Measurements from ENCODE around the gene SP3. TPM values are rescaled to one million over a fixed set of nuclear protein-coding genes. Genes with fewer than 3 reads are reported as not detected.

The SP3 gene
- total RNA-seq: 10 to 100 TPM; 70.0 to 74.4 TPM

DNA sequence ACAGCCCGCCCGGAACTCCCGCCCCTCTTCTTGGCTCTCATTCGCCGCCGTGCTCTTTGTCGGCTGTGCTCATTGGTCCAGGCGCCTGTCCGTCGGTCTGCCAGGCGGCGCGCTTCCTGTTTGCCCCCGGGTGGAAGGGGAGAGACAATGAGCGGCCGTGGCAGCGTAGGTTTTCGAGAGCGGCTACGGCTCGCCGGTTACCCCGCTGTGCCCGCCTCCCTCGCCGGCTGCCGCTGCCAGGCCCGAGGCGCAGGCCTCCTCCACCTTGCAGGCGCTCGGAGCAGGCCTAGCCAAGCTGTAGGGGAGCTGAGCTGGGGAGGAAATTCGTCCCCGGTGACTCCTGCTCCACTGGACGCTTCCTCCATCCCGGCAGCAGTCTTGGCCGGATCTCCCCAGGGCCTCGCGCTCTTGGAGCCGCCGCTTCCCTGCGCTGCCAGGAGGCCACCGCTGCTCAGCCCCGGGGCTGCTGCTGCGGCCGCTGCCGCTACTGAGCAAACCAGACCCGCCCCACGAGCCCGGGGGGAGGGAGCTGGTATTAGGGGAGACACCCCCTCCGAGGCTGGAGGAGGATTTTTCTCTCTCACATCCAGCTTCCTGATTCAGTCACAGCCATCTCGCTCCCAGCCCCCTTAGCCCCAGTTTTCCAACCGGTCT lies at the start of gene SP3:
TSS of gene SP3 (minus strand) at position 2 of the 654 bp plus-strand sequence. CDS start 202 bp downstream, outside the sequence.
- no peaks in the 10 kb centered on the region for H3K27me3 ChIP-seq (replicated peaks; ENCODE audit: insufficient read depth)
- no peaks in the 10 kb centered on the region for H3K9me3 ChIP-seq

DNA sequence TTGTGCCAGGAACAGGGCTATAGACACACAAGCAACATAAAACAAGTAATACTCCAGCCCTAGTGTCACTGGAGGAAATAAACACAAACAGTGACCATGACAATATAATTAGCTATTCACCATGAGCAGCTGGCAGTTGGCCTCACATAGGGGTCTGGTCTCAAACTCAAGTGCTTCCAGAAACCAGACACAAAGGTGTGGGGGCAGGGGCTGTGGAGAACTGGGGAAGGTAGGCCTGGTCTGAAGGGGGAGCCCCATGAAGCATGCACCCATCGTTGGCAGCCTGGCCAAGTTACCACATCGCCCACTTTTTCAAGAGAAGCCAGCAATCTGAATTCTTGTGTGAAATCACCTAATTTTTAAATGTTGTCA lies 49.5 kb upstream of the SP3 start:
- Histone ChIP-seq H3K27ac (peak overlapping the region; percentile 17 to 23), H3K4me3 (no peak overlapping the region)

More for the DNA sequence above, at the start of gene SP3:
- H3K36me3 ChIP-seq: no peaks in the 10 kb centered on the region
- TF ChIP-seq, protein P1, sequence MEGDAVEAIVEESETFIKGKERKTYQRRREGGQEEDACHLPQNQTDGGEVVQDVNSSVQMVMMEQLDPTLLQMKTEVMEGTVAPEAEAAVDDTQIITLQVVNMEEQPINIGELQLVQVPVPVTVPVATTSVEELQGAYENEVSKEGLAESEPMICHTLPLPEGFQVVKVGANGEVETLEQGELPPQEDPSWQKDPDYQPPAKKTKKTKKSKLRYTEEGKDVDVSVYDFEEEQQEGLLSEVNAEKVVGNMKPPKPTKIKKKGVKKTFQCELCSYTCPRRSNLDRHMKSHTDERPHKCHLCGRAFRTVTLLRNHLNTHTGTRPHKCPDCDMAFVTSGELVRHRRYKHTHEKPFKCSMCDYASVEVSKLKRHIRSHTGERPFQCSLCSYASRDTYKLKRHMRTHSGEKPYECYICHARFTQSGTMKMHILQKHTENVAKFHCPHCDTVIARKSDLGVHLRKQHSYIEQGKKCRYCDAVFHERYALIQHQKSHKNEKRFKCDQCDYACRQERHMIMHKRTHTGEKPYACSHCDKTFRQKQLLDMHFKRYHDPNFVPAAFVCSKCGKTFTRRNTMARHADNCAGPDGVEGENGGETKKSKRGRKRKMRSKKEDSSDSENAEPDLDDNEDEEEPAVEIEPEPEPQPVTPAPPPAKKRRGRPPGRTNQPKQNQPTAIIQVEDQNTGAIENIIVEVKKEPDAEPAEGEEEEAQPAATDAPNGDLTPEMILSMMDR (IDR thresholded peaks at IDR 0.05): no peak
- DNase-seq (ENCODE audit: low spot score) (peak; percentile 91), ATAC-seq (ENCODE audit: insufficient number of reproducible peaks, low FRiP score, low read depth) (peak; percentile 87)
- H3K4me1 ChIP-seq (ENCODE audit: control insufficient read depth in 1 of 2, low read depth in 2 of 2): peaks cover 18 to 34% of the 10 kb centered on the region in 2 donors
- H3K27ac ChIP-seq: peak within 1 kb of the TSS; percentile 100
- peak within 1 kb of the TSS; percentile 99 for H3K4me3 ChIP-seq

DNA sequence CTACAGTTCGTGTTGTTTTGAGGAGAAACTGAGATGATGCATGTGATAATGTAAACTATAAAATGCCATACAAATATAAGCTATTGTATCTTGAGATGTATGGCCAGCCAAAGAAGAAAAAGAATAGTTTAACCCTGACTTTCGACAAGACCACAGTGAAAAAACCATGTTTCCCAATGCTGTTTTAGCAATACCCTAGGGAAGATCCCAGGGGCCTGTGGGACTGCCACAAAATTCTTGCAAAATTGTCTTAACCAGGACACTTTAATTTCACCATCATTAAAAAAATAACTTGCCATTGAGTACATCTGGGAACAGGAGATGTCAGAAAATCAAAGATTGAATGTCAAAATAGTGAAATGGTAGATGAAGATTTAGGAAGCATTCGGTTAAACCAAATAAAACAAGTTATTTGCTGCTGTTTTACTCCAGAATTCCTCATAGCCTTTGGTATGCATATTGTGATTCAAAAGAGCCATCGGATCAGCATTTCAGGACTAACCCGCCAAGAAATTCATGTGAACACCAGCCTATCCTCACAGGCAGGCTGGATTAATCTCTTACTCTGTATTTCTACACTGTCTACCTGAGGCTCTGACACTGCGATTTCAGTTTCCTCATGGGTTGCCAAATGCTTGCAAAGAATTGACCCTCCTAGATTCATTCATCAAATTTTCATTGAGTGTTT lies 49.0 kb upstream of the SP3 start:
- no peak for DNase-seq (ENCODE audit: low spot score)
- Histone ChIP-seq H3K4me1 (ENCODE audit: control insufficient read depth in 1 of 2, low read depth in 2 of 2) (peaks cover 27 to 61% of the 10 kb centered on the region in 2 donors), H3K27ac (peak overlapping the region; percentile 97), H3K27me3 (replicated peaks; ENCODE audit: insufficient read depth) (no peaks in the 10 kb centered on the region), H3K9me3 (no peaks in the 10 kb centered on the region), H3K4me3 (no peak overlapping the region), H3K36me3 (no peaks in the 10 kb centered on the region)
- TF ChIP-seq, protein P1 (IDR thresholded peaks at IDR 0.05): no peak
- ATAC-seq (ENCODE audit: insufficient number of reproducible peaks, low FRiP score, low read depth): no peak

More for the DNA sequence above, 49.5 kb upstream of the SP3 start:
- H3K4me1 ChIP-seq (ENCODE audit: control insufficient read depth in 1 of 2, low read depth in 2 of 2): peaks cover 26 to 57% of the 10 kb centered on the region in 2 donors
- TF ChIP-seq, protein P1 (IDR thresholded peaks at IDR 0.05): no peak
- no peaks in the 10 kb centered on the region for H3K9me3 ChIP-seq
- no peaks in the 10 kb centered on the region for H3K27me3 ChIP-seq (replicated peaks; ENCODE audit: insufficient read depth)
- no peaks in the 10 kb centered on the region for H3K36me3 ChIP-seq
- no peak for ATAC-seq (ENCODE audit: insufficient number of reproducible peaks, low FRiP score, low read depth)
- DNase-seq (ENCODE audit: low spot score): no peak

DNA sequence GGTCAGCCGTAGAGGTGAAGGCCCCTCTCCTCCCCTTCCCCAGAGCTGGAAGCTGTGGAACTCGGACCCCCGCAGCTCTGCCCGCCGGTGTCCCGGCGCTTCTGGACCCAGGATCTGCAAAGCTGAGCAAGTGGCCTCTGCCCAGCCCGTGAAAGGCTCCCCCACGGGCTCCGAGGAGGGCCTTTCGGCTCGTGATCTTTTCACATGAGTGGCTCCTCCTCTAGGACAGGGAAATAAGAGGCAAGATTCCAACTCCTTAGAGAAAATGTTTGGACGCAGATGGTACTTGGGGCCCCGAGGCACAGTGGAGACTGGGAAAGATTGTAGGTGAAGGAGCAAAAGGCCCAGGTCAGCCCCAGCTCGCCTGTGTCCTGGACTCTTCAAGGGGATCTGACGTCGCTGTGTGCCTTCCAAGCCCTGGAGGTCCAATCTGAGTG lies 48.2 kb upstream of the SP3 start:
- H3K4me3 ChIP-seq: peak overlapping the region; percentile 82
- H3K9me3 ChIP-seq: no peaks in the 10 kb centered on the region
- H3K27me3 ChIP-seq (replicated peaks; ENCODE audit: insufficient read depth): no peaks in the 10 kb centered on the region
- TF ChIP-seq, protein P1 (IDR thresholded peaks at IDR 0.05): no peak
- H3K36me3 ChIP-seq: no peaks in the 10 kb centered on the region
- ATAC-seq (ENCODE audit: insufficient number of reproducible peaks, low FRiP score, low read depth): peak; percentile 15
- H3K27ac ChIP-seq: peak overlapping the region; percentile 97
- no peak for DNase-seq (ENCODE audit: low spot score)
- peaks cover 31 to 69% of the 10 kb centered on the region in 2 donors for H3K4me1 ChIP-seq (ENCODE audit: control insufficient read depth in 1 of 2, low read depth in 2 of 2)
